Caco-2 (cell line): ENCODE results near the gene KCND3. TPM values are rescaled to one million over a fixed set of nuclear protein-coding genes. Genes with fewer than 3 reads are reported as not detected.

Experiments used
- BruUV-seq: library from RNA; stranded (reverse); fragments of 400-500 nt; replicated peaks from 2 replicates; lab custom pipeline; 2021; lab: Mats Ljungman, UMichigan
- CTCF ChIA-PET: fragments of 300-600 bp; sonication (Branson Sonifier 250); formaldehyde crosslinking; loops from one replicate; lab custom pipeline; 2022; ENCODE audit warnings: antibody characterized with exemption; lab: Charles Lee
- POLR2A ChIA-PET: fragments of 300-600 bp; sonication (Branson Sonifier 250); formaldehyde crosslinking; loops from one replicate; lab custom pipeline; 2022; ENCODE audit warnings: antibody characterized with exemption; lab: Charles Lee
- DNase-seq, 2 experiments: peaks; one replicate each; pipeline versions ENCODE4 v3.0.0 to v3.0.0-alpha.2; 2020 to 2022
- H3K27me3 ChIP-seq: replicated peaks from 2 replicates; pipeline ENCODE4 v1.6.0; 2011; ENCODE audit warnings: low read length; ENCODE audit not compliant: control insufficient read depth, insufficient read depth
- H3K36me3 ChIP-seq: 2 replicates; pipeline ENCODE4 v1.5.1; 2011; ENCODE audit warnings: low read length; ENCODE audit not compliant: control insufficient read depth, insufficient read depth
- H3K4me1 ChIP-seq: fragments of 250-450 bp; sonication (Bioruptor Pico); 2 replicates; pipeline ENCODE4 v1.5.1; 2020; ENCODE audit warnings: mild to moderate bottlenecking
- H3K4me3 ChIP-seq: 2 replicates; pipeline ENCODE4 v1.5.1; 2011; ENCODE audit warnings: low read depth, mild to moderate bottlenecking, control low read depth, low read length
- H3K9me3 ChIP-seq: fragments of 250-450 bp; sonication (Bioruptor Pico); 2 replicates; pipeline ENCODE4 v1.5.1; 2020; ENCODE audit warnings: mild to moderate bottlenecking, moderate library complexity
- H3K27ac Mint-ChIP-seq: one replicate; pipeline ENCODE4 v1.8.0; 2022; ENCODE audit warnings: mixed read lengths; ENCODE audit not compliant: unreplicated experiment
- H3K27me3 Mint-ChIP-seq: one replicate; pipeline ENCODE4 v1.8.0; 2022; ENCODE audit warnings: mixed read lengths; ENCODE audit not compliant: insufficient read depth, unreplicated experiment
- H3K36me3 Mint-ChIP-seq: one replicate; pipeline ENCODE4 v1.8.0; 2022; ENCODE audit warnings: mild to moderate bottlenecking, mixed read lengths; ENCODE audit not compliant: insufficient read depth, unreplicated experiment
- H3K4me1 Mint-ChIP-seq: one replicate; pipeline ENCODE4 v1.8.0; 2022; ENCODE audit warnings: low read depth, mixed read lengths; ENCODE audit not compliant: unreplicated experiment
- H3K4me3 Mint-ChIP-seq: one replicate; pipeline ENCODE4 v1.8.0; 2022; ENCODE audit warnings: mild to moderate bottlenecking, moderate library complexity, mixed read lengths; ENCODE audit not compliant: unreplicated experiment
- H3K9me3 Mint-ChIP-seq: one replicate; pipeline ENCODE4 v1.8.0; 2022; ENCODE audit warnings: mixed read lengths; ENCODE audit not compliant: unreplicated experiment
- CTCF ChIP-seq, 2 experiments: fragments of 200-600 bp in 1 of 2; IDR thresholded peaks; 1 replicate in 1 of 2; 2 replicates in 1 of 2; pipeline versions ENCODE4 v1.5.1 to v1.8.0; 2011 to 2022; ENCODE audit warnings: antibody characterized with exemption in 1 of 2, control low read depth in 1 of 2, inconsistent platforms in 1 of 2, low read depth in 1 of 2, low read length in 1 of 2, mild to moderate bottlenecking in 1 of 2, moderate library complexity in 1 of 2; ENCODE audit not compliant: insufficient read depth in 1 of 2, severe bottlenecking in 1 of 2, unreplicated experiment in 1 of 2
- intact Hi-C: fragments of 100-400 bp; cut with micrococcal nuclease; formaldehyde crosslinking; loops from one replicate; pipeline ENCODE4 v1.10.0; 2022; ENCODE audit not compliant: unreplicated experiment
- total RNA-seq: library from RNA; stranded (reverse); gene quantifications from 2 replicates; pipeline ENCODE4 v1.2.3, GENCODE V29; 2022

KCND3 gene
- total RNA-seq, 1 experiment from 2014 or later, result 5.1 TPM

- BruUV-seq, result no TSS peak
- no peaks in the 10 kb centered on the region for H3K27me3 ChIP-seq
- CTCF ChIA-PET, result no interaction called here
These were observed 80.4 kb downstream of the KCND3 start for GRCh38 chr1:111909030-111909429.

DNA sequence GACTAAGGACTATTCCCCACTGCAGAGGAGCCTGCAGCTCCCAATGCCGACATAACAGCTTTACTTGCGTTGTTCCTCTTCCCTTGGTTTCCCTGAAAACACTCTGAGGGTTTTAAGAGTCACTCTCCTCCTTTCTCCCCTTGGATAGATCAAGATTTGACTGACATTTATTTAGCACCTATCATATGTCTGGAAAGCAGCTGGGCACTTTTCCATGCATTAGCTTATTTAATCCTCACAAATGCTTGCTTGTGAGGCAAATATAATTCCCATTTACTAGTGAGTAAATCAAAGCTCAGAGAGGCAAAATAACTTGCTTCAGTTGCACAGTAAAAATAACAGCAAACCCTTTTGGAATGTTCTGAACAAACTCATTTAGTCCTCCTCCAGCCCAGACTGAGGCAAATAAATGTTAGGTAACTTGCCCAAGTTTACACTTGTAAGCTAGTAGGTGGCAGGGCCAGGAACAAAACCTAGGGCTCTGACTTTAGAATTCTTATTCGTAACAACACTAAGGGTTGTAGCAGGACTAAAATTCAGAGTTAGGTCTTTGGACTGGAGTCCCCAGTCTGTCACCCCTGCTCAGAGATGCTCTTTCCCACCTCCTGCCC is 81.4 kb downstream of the KCND3 start:
- H3K27me3 Mint-ChIP-seq, result no peaks in the 10 kb centered on the region
- no peak overlapping the region for H3K4me3 ChIP-seq
- no peak for TF ChIP-seq CTCF (IDR thresholded peaks at IDR 0.05; ENCODE audit: insufficient read depth in 1 of 2, low read depth in 1 of 2, low read length in 1 of 2, severe bottlenecking in 1 of 2, unreplicated experiment in 1 of 2)
- no peaks in the 10 kb centered on the region for H3K27me3 ChIP-seq
- H3K36me3 ChIP-seq, result no peaks in the 10 kb centered on the region
- DNase-seq, result no peak
- intact Hi-C loops, result no loop called here
- POLR2A ChIA-PET, result no interaction called here
- no peaks in the 10 kb centered on the region for H3K4me1 Mint-ChIP-seq
- no peak overlapping the region for H3K27ac Mint-ChIP-seq
- H3K36me3 Mint-ChIP-seq, result no peaks in the 10 kb centered on the region
- H3K9me3 ChIP-seq, result no peaks in the 10 kb centered on the region
- no peaks in the 10 kb centered on the region for H3K9me3 Mint-ChIP-seq
- no TSS peak for BruUV-seq
- no peaks in the 10 kb centered on the region for H3K4me1 ChIP-seq
- CTCF ChIA-PET, result no interaction called here
- no peak overlapping the region for H3K4me3 Mint-ChIP-seq

More at GRCh38 chr1:111909030-111909429, 80.4 kb downstream of the KCND3 start:
- no peaks in the 10 kb centered on the region for H3K36me3 ChIP-seq
- Mint-ChIP-seq H3K4me1 (no peaks in the 10 kb centered on the region), H3K27ac (no peak overlapping the region), H3K4me3 (no peak overlapping the region), H3K9me3 (no peaks in the 10 kb centered on the region), H3K27me3 (no peaks in the 10 kb centered on the region), H3K36me3 (no peaks in the 10 kb centered on the region)
- intact Hi-C loops, result no loop called here
- no peak for DNase-seq
- H3K4me3 ChIP-seq, result no peak overlapping the region
- POLR2A ChIA-PET, result no interaction called here
- TF ChIP-seq CTCF (IDR thresholded peaks at IDR 0.05; ENCODE audit: insufficient read depth in 1 of 2, low read depth in 1 of 2, low read length in 1 of 2, severe bottlenecking in 1 of 2, unreplicated experiment in 1 of 2), result no peak
- no peaks in the 10 kb centered on the region for H3K4me1 ChIP-seq
- no peaks in the 10 kb centered on the region for H3K9me3 ChIP-seq

DNA sequence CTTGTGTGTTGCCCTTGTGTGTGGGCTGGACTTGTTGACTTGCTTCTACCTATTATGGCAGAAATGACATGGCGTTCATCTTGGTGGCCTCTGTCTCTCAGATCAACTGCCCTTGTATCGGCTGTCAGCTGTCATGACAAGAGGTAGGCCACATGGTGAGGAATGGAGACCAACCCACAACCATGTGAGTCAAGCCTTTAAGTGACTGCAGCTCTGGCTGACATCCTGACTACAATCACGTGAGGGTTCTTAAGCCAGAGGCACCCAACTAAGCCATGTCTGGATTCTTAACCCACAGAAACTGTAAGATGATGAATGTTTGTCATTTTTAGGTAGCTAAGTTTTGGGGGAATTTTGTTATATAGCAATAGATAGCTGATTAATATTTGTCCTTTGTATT is 82.1 kb downstream of the KCND3 start:
- ChIA-PET POLR2A (no interaction called here), CTCF (no interaction called here)
- BruUV-seq, result no TSS peak
- H3K4me1 ChIP-seq, result no peaks in the 10 kb centered on the region
- Mint-ChIP-seq H3K27ac (no peak overlapping the region), H3K36me3 (no peaks in the 10 kb centered on the region), H3K9me3 (no peaks in the 10 kb centered on the region), H3K4me3 (no peak overlapping the region), H3K4me1 (no peaks in the 10 kb centered on the region), H3K27me3 (no peaks in the 10 kb centered on the region)
- H3K36me3 ChIP-seq, result no peaks in the 10 kb centered on the region
- H3K4me3 ChIP-seq, result no peak overlapping the region
- DNase-seq, result no peak
- intact Hi-C loops, result no loop called here
- H3K9me3 ChIP-seq, result no peaks in the 10 kb centered on the region
- no peaks in the 10 kb centered on the region for H3K27me3 ChIP-seq
- no peak for TF ChIP-seq CTCF (IDR thresholded peaks at IDR 0.05; ENCODE audit: insufficient read depth in 1 of 2, low read depth in 1 of 2, low read length in 1 of 2, severe bottlenecking in 1 of 2, unreplicated experiment in 1 of 2)
